WTC11 (cell line): ENCODE data around the gene TSSK2. TPM values are rescaled to one million over a fixed set of nuclear protein-coding genes. Genes with fewer than 3 reads are reported as not detected.

Experiments used
- ATAC-seq: fragments of 200-7000 bp; cut with Tn5 transposase; 2 replicates; pipeline ENCODE4 v1.10.0; 2021; ENCODE audit warnings: mild to moderate bottlenecking, moderate library complexity
- CTCF ChIA-PET: fragments of 300-600 bp; sonication (Branson Sonifier 250); formaldehyde crosslinking; loops from one replicate; lab custom pipeline; 2021; ENCODE audit warnings: antibody characterized with exemption; lab: Charles Lee
- POLR2A ChIA-PET: fragments of 350-600 bp; sonication (Branson Sonifier 250); formaldehyde crosslinking; loops from one replicate; lab custom pipeline; 2021; ENCODE audit warnings: antibody characterized with exemption; lab: Charles Lee
- DNase-seq: peaks from one replicate; pipeline ENCODE4 v3.0.0; 2021; ENCODE audit warnings: low spot score
- H3K27ac Mint-ChIP-seq: 2 replicates; pipeline ENCODE4 v1.8.0; 2021; ENCODE audit warnings: mixed read lengths
- H3K27me3 Mint-ChIP-seq: 2 replicates; pipeline ENCODE4 v1.8.0; 2021; ENCODE audit warnings: low read depth, mild to moderate bottlenecking, moderate library complexity, mixed read lengths
- H3K36me3 Mint-ChIP-seq: 2 replicates; pipeline ENCODE4 v1.8.0; 2021; ENCODE audit warnings: mixed read lengths
- H3K4me1 Mint-ChIP-seq: 2 replicates; pipeline ENCODE4 v1.8.0; 2022; ENCODE audit warnings: mixed read lengths
- H3K4me3 Mint-ChIP-seq: 2 replicates; pipeline ENCODE4 v1.8.0; 2021; ENCODE audit warnings: mild to moderate bottlenecking, moderate library complexity, mixed read lengths
- H3K9me3 Mint-ChIP-seq: 2 replicates; pipeline ENCODE4 v1.8.0; 2021; ENCODE audit warnings: mixed read lengths
- AFF4 ChIP-seq: sonication (generic); formaldehyde crosslinking; IDR thresholded peaks from 2 replicates; pipeline ENCODE4 v1.8.1; 2023; ENCODE audit warnings: mild to moderate bottlenecking, missing genetic modification reagents, borderline replicate concordance
- ATF3 ChIP-seq: sonication (generic); formaldehyde crosslinking; conservative IDR thresholded peaks from 2 replicates; pipeline ENCODE4 v1.8.1; 2022; ENCODE audit warnings: mild to moderate bottlenecking, missing genetic modification reagents
- ATF6 ChIP-seq: sonication (generic); formaldehyde crosslinking; IDR thresholded peaks from 2 replicates; pipeline ENCODE4 v1.8.1; 2023; ENCODE audit warnings: mild to moderate bottlenecking, missing genetic modification reagents
- CREM ChIP-seq: sonication (generic); formaldehyde crosslinking; IDR thresholded peaks from 2 replicates; pipeline ENCODE4 v1.8.1; 2022; ENCODE audit warnings: mild to moderate bottlenecking, missing genetic modification reagents, moderate library complexity
- E2F4 ChIP-seq: sonication (generic); formaldehyde crosslinking; IDR thresholded peaks from 2 replicates; pipeline ENCODE4 v1.8.1; 2022; ENCODE audit warnings: low read depth, mild to moderate bottlenecking, moderate library complexity, missing genetic modification reagents, borderline replicate concordance
- E2F5 ChIP-seq: sonication (generic); formaldehyde crosslinking; IDR thresholded peaks from 2 replicates; pipeline ENCODE4 v1.8.1; 2022; ENCODE audit warnings: mild to moderate bottlenecking, moderate library complexity, missing genetic modification reagents
- ELF4 ChIP-seq: sonication (generic); formaldehyde crosslinking; IDR thresholded peaks from 2 replicates; pipeline ENCODE4 v1.8.1; 2022; ENCODE audit warnings: low read depth, mild to moderate bottlenecking, moderate library complexity, missing genetic modification reagents
- FOXJ3 ChIP-seq: sonication (generic); formaldehyde crosslinking; IDR thresholded peaks from 2 replicates; pipeline ENCODE4 v1.9.0; 2021; ENCODE audit warnings: missing genetic modification reagents, mild to moderate bottlenecking, borderline replicate concordance
- FOXP1 ChIP-seq: sonication (generic); formaldehyde crosslinking; IDR thresholded peaks from 2 replicates; pipeline ENCODE4 v1.8.0; 2022; ENCODE audit warnings: missing genetic modification reagents, mild to moderate bottlenecking, moderate library complexity, borderline replicate concordance
- GABPB1 ChIP-seq: sonication (generic); formaldehyde crosslinking; IDR thresholded peaks from 2 replicates; pipeline ENCODE4 v1.8.1; 2023; ENCODE audit warnings: mild to moderate bottlenecking, missing genetic modification reagents
- HMGA2 ChIP-seq: fragments of 250-450 bp; sonication (Bioruptor Pico); IDR thresholded peaks from 2 replicates; pipeline ENCODE4 v1.4.0; 2021; ENCODE audit warnings: mild to moderate bottlenecking, moderate library complexity
- IRF2 ChIP-seq: sonication (generic); formaldehyde crosslinking; IDR thresholded peaks from 2 replicates; pipeline ENCODE4 v1.8.0; 2022; ENCODE audit warnings: low read depth, missing genetic modification reagents, borderline replicate concordance
- NFE2L1 ChIP-seq: sonication (generic); formaldehyde crosslinking; IDR thresholded peaks from 2 replicates; pipeline ENCODE4 v1.8.1; 2023; ENCODE audit warnings: missing genetic modification reagents
- NR3C1 ChIP-seq: sonication (generic); formaldehyde crosslinking; conservative IDR thresholded peaks from 2 replicates; pipeline ENCODE4 v1.8.1; 2023; ENCODE audit warnings: low read depth, mild to moderate bottlenecking, missing genetic modification reagents
- PRRX2 ChIP-seq: fragments of 250-450 bp; sonication (Bioruptor Pico); IDR thresholded peaks from 2 replicates; pipeline ENCODE4 v1.8.0; 2021; ENCODE audit warnings: mild to moderate bottlenecking
- SMAD3 ChIP-seq: sonication (generic); formaldehyde crosslinking; IDR thresholded peaks from 2 replicates; pipeline ENCODE4 v1.8.0; 2022; ENCODE audit warnings: missing genetic modification reagents, mild to moderate bottlenecking, borderline replicate concordance
- SMAD4 ChIP-seq: sonication (generic); formaldehyde crosslinking; IDR thresholded peaks from 2 replicates; pipeline ENCODE4 v1.8.0; 2022; ENCODE audit warnings: mild to moderate bottlenecking, missing genetic modification reagents
- SOX15 ChIP-seq: fragments of 250-450 bp; sonication (Bioruptor Pico); IDR thresholded peaks from 2 replicates; pipeline ENCODE4 v1.9.0; 2021; ENCODE audit warnings: mild to moderate bottlenecking
- TEAD4 ChIP-seq: sonication (generic); formaldehyde crosslinking; IDR thresholded peaks from 2 replicates; pipeline ENCODE4 v1.8.0; 2022; ENCODE audit warnings: mild to moderate bottlenecking, missing genetic modification reagents
- TP53 ChIP-seq: sonication (generic); formaldehyde crosslinking; IDR thresholded peaks from 2 replicates; pipeline ENCODE4 v1.8.1; 2023; ENCODE audit warnings: mild to moderate bottlenecking, missing genetic modification reagents
- USF2 ChIP-seq: sonication (generic); formaldehyde crosslinking; IDR thresholded peaks from 2 replicates; pipeline ENCODE4 v1.8.1; 2023; ENCODE audit warnings: mild to moderate bottlenecking, missing genetic modification reagents, moderate library complexity
- ZMAT4 ChIP-seq: fragments of 250-450 bp; sonication (Bioruptor Pico); IDR thresholded peaks from 2 replicates; pipeline ENCODE4 v1.9.0; 2021; ENCODE audit warnings: mild to moderate bottlenecking
- ZNF219 ChIP-seq: sonication (generic); formaldehyde crosslinking; IDR thresholded peaks from 2 replicates; pipeline ENCODE4 v1.8.0; 2023; ENCODE audit warnings: missing genetic modification reagents, mild to moderate bottlenecking, borderline replicate concordance
- ZNF263 ChIP-seq: sonication (generic); formaldehyde crosslinking; IDR thresholded peaks from 2 replicates; pipeline ENCODE4 v1.8.1; 2022; ENCODE audit warnings: low read depth, mild to moderate bottlenecking, moderate library complexity, missing genetic modification reagents
- ZNF671 ChIP-seq: fragments of 250-450 bp; sonication (Bioruptor Pico); IDR thresholded peaks from 2 replicates; pipeline ENCODE4 v1.8.0; 2021; ENCODE audit warnings: mild to moderate bottlenecking
- total RNA-seq: library from RNA; stranded (reverse); gene quantifications from 3 replicates; pipeline ENCODE4 v1.2.3, GENCODE V29; 2021

TSSK2 gene
- total RNA-seq, 1 experiment from 2014 or later: not detected

DNA sequence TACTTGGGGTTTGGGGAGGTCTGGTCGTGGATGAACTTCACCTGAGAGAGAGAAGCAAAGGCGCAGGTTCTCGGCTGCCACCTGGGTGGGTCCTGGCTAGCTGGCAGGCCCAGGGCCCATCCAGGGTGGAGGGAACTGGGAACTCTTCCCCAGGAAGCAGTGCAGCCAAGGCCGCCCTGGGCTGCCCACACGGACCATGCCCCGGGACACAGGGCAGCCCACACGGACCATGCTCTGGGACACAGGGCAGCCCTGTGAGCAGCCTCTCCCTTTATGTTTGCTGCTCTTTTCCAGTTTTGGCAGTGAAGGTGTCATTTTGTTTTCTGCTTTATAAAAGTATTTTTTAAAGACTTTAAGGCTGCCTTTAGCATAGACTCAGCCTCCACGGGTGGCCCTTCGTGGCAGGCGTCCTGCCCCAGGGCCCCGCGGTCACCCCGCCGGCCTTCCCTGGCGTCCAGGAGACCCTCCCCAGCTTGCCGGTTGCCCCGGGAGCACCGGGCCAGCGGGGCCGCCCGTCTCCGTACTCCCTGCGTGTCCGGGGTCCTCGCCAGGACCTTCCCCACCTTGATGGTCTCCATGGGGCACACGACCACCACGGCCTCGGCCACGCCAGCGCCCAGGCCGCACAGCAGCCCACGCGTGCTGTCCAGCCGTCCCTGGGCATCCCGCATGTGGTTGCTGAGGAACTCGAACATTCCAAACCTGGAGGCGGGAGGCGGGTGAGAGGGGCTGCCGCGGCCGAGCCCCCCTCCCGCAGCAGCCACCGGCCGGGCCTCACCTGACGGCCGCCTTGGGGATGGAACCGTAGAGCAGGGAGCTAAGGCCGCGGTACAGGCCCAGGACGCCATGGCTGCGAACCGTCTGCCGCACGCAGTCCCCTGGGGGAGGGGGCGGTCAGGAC lies 46.3 kb downstream of the TSSK2 start (continued):
- TF ChIP-seq TP53 (CRISPR knock-in tag) (no peak), AFF4 (CRISPR knock-in tag) (no peak)

DNA sequence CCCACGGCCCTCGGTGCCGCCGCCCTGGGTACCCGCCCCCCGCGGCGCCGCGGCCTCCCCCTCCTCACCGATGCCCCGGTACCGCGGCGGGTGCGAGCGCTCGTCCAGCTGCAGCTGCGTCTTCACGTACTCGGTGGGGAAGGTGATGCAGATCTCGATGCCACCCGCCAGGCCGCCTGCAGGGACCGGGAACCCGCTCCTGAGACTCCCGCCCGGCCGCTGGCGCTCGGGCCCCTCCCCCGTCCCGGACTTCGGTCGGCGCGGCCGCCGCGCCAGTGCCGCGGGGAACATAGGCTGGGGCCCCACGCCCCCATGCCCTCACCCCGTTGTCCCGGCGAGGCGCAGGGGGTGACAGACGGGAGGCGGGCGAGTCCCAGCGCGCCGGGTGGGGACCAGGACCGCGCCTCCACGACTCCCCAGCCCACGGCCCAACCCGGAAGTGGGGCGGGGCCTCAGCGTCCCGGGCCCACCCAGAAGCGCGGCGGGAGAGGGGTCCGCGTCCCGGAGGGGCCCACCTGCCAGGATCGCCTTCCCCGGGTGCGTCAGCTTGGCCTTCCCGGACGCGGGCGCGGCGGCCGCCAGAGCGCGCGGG lies 47.1 kb downstream of the TSSK2 start:
- ATAC-seq: no peak; the same call in 1 of the 2 replicates
- no peak for TF ChIP-seq TEAD4 (CRISPR knock-in tag)
- no peak for TF ChIP-seq SOX15 (CRISPR knock-in tag)
- no peak for TF ChIP-seq ATF3 (CRISPR knock-in tag)
- no peak for TF ChIP-seq USF2 (CRISPR knock-in tag)
- no peak for TF ChIP-seq ELF4
- TF ChIP-seq SMAD4 (CRISPR knock-in tag): no peak
- TF ChIP-seq ZMAT4 (CRISPR knock-in tag): no peak
- TF ChIP-seq E2F5 (CRISPR knock-in tag): peak; percentile 83
- peak; percentile 38; the same call in 1 of the 2 replicates for TF ChIP-seq ZNF219 (CRISPR knock-in tag)
- no peak; the same call in 1 of the 2 replicates for TF ChIP-seq FOXP1 (CRISPR knock-in tag)
- TF ChIP-seq HMGA2 (CRISPR knock-in tag): no peak
- TF ChIP-seq ZNF671 (CRISPR knock-in tag): no peak
- TF ChIP-seq SMAD3 (CRISPR knock-in tag): no peak
- TF ChIP-seq NR3C1: no peak
- no peak for TF ChIP-seq E2F4 (CRISPR knock-in tag)
- no peak for TF ChIP-seq ATF6 (CRISPR knock-in tag)
- no peak for TF ChIP-seq NFE2L1 (CRISPR knock-in tag)
- no peak for TF ChIP-seq PRRX2
- no peak for TF ChIP-seq IRF2 (CRISPR knock-in tag)
- peak; percentile 17; the same call in 1 of the 2 replicates for TF ChIP-seq GABPB1 (CRISPR knock-in tag)
- TF ChIP-seq FOXJ3 (CRISPR knock-in tag): no peak
- TF ChIP-seq ZNF263 (CRISPR knock-in tag): no peak
- 0 out of 2 replicates have a peak, but pooled peaks have one; percentile 18 for TF ChIP-seq CREM (CRISPR knock-in tag)

More for the DNA sequence above, 47.1 kb downstream of the TSSK2 start:
- ChIA-PET CTCF (interaction anchor here (0.7 to 2.9 kb wide), 33 partner anchors 10 to 452 kb away, joined by 3 to 26 read pairs (median 4); partner anchors contain the start of genes C22orf39, CLTCL1, DGCR2 and ESS2), POLR2A (interaction anchor here (0.7 to 1.4 kb wide), 5 partner anchors 34 to 299 kb away, joined by 3 to 6 read pairs (median 4); partner anchors contain the start of genes CLTCL1, DGCR2 and ESS2)
- H3K4me3 Mint-ChIP-seq: peak overlapping the region; percentile 74
- DNase-seq: peak; percentile 67
- H3K9me3 Mint-ChIP-seq: no peaks in the 10 kb centered on the region
- peaks cover 33% of the 10 kb centered on the region for H3K4me1 Mint-ChIP-seq
- H3K36me3 Mint-ChIP-seq: no peaks in the 10 kb centered on the region; the same call in 1 of the 2 replicates
- H3K27me3 Mint-ChIP-seq: no peaks in the 10 kb centered on the region; the same call in 1 of the 2 replicates
- no peak overlapping the region for H3K27ac Mint-ChIP-seq
